Upper lobe of left lung (tissue), 6 donors: ENCODE measurements around the gene LIN28A. TPM values are rescaled to one million over a fixed set of nuclear protein-coding genes. Genes with fewer than 3 reads are reported as not detected.

Experiments used
- ATAC-seq, 2 donors: fragments of 200-7000 bp; cut with Tn5 transposase; one replicate each; pipeline ENCODE4 v1.9.1; 2022; ENCODE audit warnings: mild to moderate bottlenecking in 2 of 2, moderate library complexity in 2 of 2; ENCODE audit not compliant: low FRiP score in 2 of 2
- DNase-seq, 2 donors: peaks; one replicate each; pipeline ENCODE4 v3.0.0-alpha.2; 2019 to 2020
- H3K27ac ChIP-seq, 4 donors: fragments of 200-600 bp; sonication (generic); one replicate each; pipeline ENCODE4 v1.5.1; 2016 to 2019
- H3K27me3 ChIP-seq, 4 donors: fragments of 200-600 bp; sonication (generic); one replicate each; pipeline ENCODE4 v1.5.1; 2017 to 2019
- H3K36me3 ChIP-seq, 4 donors: fragments of 200-600 bp; sonication (generic); one replicate each; pipeline ENCODE4 v1.5.1; 2016 to 2019
- H3K4me1 ChIP-seq, 4 donors: fragments of 200-600 bp; sonication (generic); one replicate each; pipeline ENCODE4 v1.5.1; 2018 to 2019
- H3K4me3 ChIP-seq, 4 donors: fragments of 200-600 bp; sonication (generic); one replicate each; pipeline ENCODE4 v1.5.1; 2017 to 2019; ENCODE audit warnings: mild to moderate bottlenecking in 2 of 4, moderate library complexity in 1 of 4
- H3K9me3 ChIP-seq, 4 donors: fragments of 200-600 bp; sonication (generic); one replicate each; pipeline ENCODE4 v1.5.1; 2018 to 2019
- CTCF ChIP-seq, 6 experiments: fragments of 450-650 bp in 4 of 6; fragments of 200-600 bp in 2 of 6; sonication (generic) in 2 of 6; IDR thresholded peaks; one replicate each; pipeline ENCODE4 v1.5.1; 2016 to 2019; ENCODE audit warnings: antibody characterized with exemption in 6 of 6
- EP300 ChIP-seq, 4 donors: sonication (generic); formaldehyde crosslinking; IDR thresholded peaks; one replicate each; pipeline ENCODE4 v1.5.1; 2017; ENCODE audit warnings: antibody characterized with exemption in 4 of 4, control low read depth in 2 of 4
- POLR2A ChIP-seq, 4 donors: fragments of 450-650 bp; IDR thresholded peaks; one replicate each; pipeline ENCODE4 v1.5.1; 2016 to 2017; ENCODE audit warnings: antibody characterized with exemption in 4 of 4, mild to moderate bottlenecking in 2 of 4
- POLR2AphosphoS5 ChIP-seq, 2 donors: sonication (generic); formaldehyde crosslinking; IDR thresholded peaks; one replicate each; pipeline ENCODE4 v1.5.1; 2017; ENCODE audit warnings: antibody characterized with exemption in 2 of 2
- WGBS, 2 donors: methylation state at CpG; one replicate each; pipeline ENCODE4 v1.1.5; 2017 to 2018; 5-methylcytosine and 5-hydroxymethylcytosine counted together
- total RNA-seq, 6 donors: library from RNA; depleted of rRNA in 4 of 6; stranded (reverse); fragments of >200 nt in 4 of 6; gene quantifications; one replicate each; pipeline versions ENCODE4 v1.1.0 to v1.2.1, GENCODE V29; 2016 to 2021
- donor health status: DM: no; HTN: no; CAD: no; lungs with moderate emphysema.
- donor health status: DM: no; HTN: yes; CAD: no; lungs with severe emphysema.

Gene LIN28A
- total RNA-seq, 6 donors from 2014 or later = 1.2 to 1.4 TPM; not detected in 4

DNA sequence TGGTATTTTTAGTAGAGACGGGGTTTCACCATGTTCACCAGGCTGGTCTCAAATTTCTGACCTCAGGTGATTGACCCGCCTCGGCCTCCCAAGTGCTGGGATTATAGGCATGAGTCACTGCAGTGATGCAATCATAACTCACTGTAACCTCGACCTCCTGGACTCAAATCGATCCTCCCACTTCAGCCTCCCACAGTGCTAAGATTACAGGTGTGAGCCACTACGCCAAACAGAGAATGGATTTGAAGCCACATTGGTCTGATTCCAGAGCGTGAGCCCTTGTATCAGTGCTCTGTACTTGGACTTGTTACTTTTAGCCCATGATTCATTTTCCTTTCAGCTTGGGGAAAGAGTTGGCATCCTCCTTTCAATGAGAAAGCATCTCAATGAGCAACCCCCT, 23.2 kb upstream of the LIN28A start:
- TF ChIP-seq POLR2AphosphoS5 (IDR thresholded peaks at IDR 0.05) (no peak), CTCF (IDR thresholded peaks at IDR 0.05) (no peak), EP300 (IDR thresholded peaks at IDR 0.05) (no peak), POLR2A (IDR thresholded peaks at IDR 0.05) (no peak)
- DNase-seq (no peak), ATAC-seq (no peak)
- Histone ChIP-seq H3K27ac (no peak overlapping the region), H3K36me3 (no peaks in the 10 kb centered on the region), H3K9me3 (no peaks in the 10 kb centered on the region), H3K27me3 (no peaks in the 10 kb centered on the region), H3K4me1 (no peaks in the 10 kb centered on the region), H3K4me3 (no peak overlapping the region)
- WGBS, 2 donors = 72 to 76% methylated on average over 7 of the region's 7 CpGs

- H3K27me3 ChIP-seq = no peaks in the 10 kb centered on the region
- no peak overlapping the region for H3K4me3 ChIP-seq
- WGBS, 2 donors = 77 to 79% methylated on average over 7 of the region's 7 CpGs
- TF ChIP-seq CTCF (IDR thresholded peaks at IDR 0.05) = no peak
- TF ChIP-seq POLR2A (IDR thresholded peaks at IDR 0.05) = no peak
- no peak for TF ChIP-seq EP300 (IDR thresholded peaks at IDR 0.05)
- TF ChIP-seq POLR2AphosphoS5 (IDR thresholded peaks at IDR 0.05) = no peak
- H3K36me3 ChIP-seq = no peaks in the 10 kb centered on the region
- H3K27ac ChIP-seq = no peak overlapping the region
- no peak for ATAC-seq
- H3K9me3 ChIP-seq = no peaks in the 10 kb centered on the region
- H3K4me1 ChIP-seq = no peaks in the 10 kb centered on the region
- DNase-seq = no peak
Measured at GRCh38 chr1:26388791-26389445, 21.7 kb upstream of the LIN28A start.

DNA sequence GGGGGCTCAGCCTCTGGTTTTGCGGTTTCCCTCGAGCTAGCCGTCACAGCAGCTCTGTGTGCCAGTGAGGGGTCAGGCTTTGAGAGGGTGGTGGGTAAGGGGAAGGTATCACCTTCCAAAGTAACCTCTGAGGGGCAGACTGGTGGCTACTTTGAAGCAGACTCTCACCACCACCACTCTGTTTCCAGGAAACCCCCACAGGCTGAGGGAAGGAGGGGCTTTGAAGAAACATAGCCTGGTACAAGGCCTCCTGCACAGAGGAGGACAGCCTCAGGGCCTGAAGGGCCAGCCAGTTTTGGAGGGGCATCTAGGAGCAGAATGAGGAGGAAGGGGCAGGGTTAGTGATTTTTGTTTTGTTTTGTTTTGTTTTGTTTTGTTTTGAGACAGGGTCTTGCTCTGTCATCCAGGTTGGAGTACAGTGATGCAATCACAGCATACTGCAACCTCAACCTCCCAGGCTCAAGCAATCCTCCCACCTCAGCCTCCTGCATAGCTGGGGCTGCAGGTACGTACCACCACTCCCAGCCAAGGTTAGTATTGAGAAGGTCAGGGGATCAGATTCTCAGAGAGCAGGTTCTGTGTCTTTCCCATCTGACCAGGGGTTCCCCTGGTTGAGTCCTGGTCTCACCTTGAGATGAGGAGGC, 20.9 kb upstream of the LIN28A start:
- 78 to 86% methylated on average over 4 of the region's 4 CpGs for WGBS, 2 donors
- DNase-seq (no peak), ATAC-seq (no peak)
- Histone ChIP-seq H3K27me3 (no peaks in the 10 kb centered on the region), H3K4me3 (no peak overlapping the region), H3K36me3 (no peaks in the 10 kb centered on the region), H3K27ac (no peak overlapping the region), H3K4me1 (no peaks in the 10 kb centered on the region), H3K9me3 (no peaks in the 10 kb centered on the region)
- TF ChIP-seq CTCF (IDR thresholded peaks at IDR 0.05) (no peak), POLR2A (IDR thresholded peaks at IDR 0.05) (no peak), POLR2AphosphoS5 (IDR thresholded peaks at IDR 0.05) (no peak), EP300 (IDR thresholded peaks at IDR 0.05) (no peak)

DNA sequence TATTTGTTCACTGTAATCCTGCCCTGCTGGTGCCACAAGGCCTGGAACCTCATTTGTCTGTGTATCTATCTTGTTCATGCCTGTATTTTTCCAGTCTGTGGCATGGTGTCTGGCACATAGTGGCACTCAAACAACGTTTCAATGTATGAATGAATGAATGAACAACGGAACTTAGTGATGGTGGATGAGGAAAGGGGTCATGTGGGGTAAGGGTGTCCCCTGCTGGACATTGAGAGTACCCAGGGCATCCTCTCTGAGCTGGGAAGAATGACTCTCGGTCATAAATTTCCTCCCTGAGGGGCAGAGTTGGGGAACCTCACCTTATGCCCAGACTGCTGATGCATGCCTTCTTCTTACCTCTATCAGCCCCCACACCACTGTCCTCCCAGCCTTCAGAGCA, 19.2 kb upstream of the LIN28A start:
- Histone ChIP-seq H3K27ac (no peak overlapping the region), H3K4me1 (no peaks in the 10 kb centered on the region), H3K36me3 (no peaks in the 10 kb centered on the region), H3K9me3 (no peaks in the 10 kb centered on the region), H3K4me3 (no peak overlapping the region), H3K27me3 (no peaks in the 10 kb centered on the region)
- TF ChIP-seq POLR2A (IDR thresholded peaks at IDR 0.05) (no peak), CTCF (IDR thresholded peaks at IDR 0.05) (peak in 4 of 6 experiments; percentile 13 to 34 (median 18)), EP300 (IDR thresholded peaks at IDR 0.05) (no peak), POLR2AphosphoS5 (IDR thresholded peaks at IDR 0.05) (no peak)
- ATAC-seq (no peak), DNase-seq (no peak)
- WGBS, 2 donors = 6 to 17% methylated on average over 3 of the region's 3 CpGs

DNA sequence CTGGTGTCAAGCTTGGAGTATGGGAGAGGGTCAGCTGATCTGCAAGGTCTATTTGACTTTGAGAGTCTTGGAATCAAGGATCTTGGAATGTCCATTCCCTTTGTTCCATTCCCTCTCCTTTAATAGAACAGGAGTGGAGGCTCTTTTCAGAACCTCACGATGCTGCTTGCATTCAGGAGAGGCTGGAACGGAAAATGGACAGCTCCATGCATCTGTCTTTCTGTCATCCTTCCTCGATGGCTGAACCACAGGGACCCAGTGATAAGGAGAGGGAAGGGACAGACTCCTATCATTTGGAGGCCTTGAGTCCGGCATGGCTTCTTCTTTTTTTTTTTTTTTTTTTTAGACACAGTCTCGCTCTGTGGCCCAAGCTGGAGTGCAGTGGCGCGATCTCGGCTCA, 14.9 kb upstream of the LIN28A start:
- H3K4me3 ChIP-seq = no peak overlapping the region
- no peaks in the 10 kb centered on the region for H3K36me3 ChIP-seq
- H3K4me1 ChIP-seq = no peaks in the 10 kb centered on the region
- H3K27ac ChIP-seq = no peak overlapping the region
- TF ChIP-seq POLR2AphosphoS5 (IDR thresholded peaks at IDR 0.05) = no peak
- no peak for TF ChIP-seq POLR2A (IDR thresholded peaks at IDR 0.05)
- no peak for DNase-seq
- H3K9me3 ChIP-seq = no peaks in the 10 kb centered on the region
- WGBS, 2 donors = 75 to 81% methylated on average over 7 to 8 of the region's 8 CpGs
- no peaks in the 10 kb centered on the region for H3K27me3 ChIP-seq
- ATAC-seq = no peak
